ENCODE measurements around the gene KIAA1191.

DNA sequence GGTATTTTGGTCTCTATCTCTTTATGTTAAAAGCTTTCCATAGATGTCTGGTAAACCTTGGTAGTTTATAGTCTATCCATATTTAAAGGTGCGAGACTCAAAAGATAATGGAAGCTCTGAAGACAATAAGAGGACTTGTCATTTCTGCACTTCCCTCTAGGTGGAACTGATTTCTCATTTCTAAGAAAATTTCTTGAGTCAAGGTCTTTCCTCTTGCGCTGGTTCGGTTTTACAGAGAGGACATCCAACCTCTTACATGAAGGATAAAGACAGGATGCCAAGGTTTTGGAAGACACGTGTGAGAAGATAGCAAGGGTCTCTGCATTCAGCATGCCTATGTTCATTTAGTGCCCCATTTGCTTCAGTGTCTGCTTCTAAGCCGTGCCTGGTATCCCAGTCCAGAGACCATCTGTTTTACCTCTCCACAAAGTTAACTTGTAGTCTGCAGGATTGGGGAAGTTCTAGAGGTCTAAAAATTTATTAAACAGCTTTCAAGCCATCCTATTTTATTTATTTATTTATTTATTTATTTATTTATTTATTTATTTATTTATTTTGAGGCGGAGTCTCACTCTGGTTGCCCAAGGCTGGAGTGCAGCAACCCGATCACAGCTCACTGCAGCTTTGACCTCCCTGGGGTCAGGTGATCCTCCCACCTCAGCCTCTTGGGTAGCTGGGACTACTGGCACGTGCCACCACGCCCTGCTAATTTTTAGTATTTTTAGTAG, 41.6 kb downstream of the KIAA1191 start:
- TF ChIP-seq POLR2A (IDR thresholded peaks at IDR 0.05), result no peak
- TF ChIP-seq, protein P1, sequence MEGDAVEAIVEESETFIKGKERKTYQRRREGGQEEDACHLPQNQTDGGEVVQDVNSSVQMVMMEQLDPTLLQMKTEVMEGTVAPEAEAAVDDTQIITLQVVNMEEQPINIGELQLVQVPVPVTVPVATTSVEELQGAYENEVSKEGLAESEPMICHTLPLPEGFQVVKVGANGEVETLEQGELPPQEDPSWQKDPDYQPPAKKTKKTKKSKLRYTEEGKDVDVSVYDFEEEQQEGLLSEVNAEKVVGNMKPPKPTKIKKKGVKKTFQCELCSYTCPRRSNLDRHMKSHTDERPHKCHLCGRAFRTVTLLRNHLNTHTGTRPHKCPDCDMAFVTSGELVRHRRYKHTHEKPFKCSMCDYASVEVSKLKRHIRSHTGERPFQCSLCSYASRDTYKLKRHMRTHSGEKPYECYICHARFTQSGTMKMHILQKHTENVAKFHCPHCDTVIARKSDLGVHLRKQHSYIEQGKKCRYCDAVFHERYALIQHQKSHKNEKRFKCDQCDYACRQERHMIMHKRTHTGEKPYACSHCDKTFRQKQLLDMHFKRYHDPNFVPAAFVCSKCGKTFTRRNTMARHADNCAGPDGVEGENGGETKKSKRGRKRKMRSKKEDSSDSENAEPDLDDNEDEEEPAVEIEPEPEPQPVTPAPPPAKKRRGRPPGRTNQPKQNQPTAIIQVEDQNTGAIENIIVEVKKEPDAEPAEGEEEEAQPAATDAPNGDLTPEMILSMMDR (IDR thresholded peaks at IDR 0.05), result no peak

Data from lower leg skin (tissue), 3 donors.